ENCODE data around the gene GPS2.
"Not testable (repeated sequence)": the region's sequence is repeated elsewhere in the genome, so short reads cannot be mapped to it uniquely, and the experiment has no call there.

The GPS2 gene

GRCh38 chr17:7336240-7337175 lies 21.3 kb upstream of the GPS2 start, which contains the start of gene ACAP1:
ACAP1 (plus strand) TSS chr17:7336529; CDS start chr17:7336735, 206 bp downstream.
- no peak for DNase-seq

- DNase-seq: not testable (repeated sequence)
Observed at GRCh38 chr17:7335765-7336164, 20.6 kb upstream of the GPS2 start.

- DNase-seq: no peak
Observed at GRCh38 chr17:7334938-7335538, 19.9 kb upstream of the GPS2 start.

GRCh38 chr17:7332600-7333069 lies 17.5 kb upstream of the GPS2 start:
- not testable (repeated sequence) for DNase-seq

- DNase-seq: no peak
Observed at GRCh38 chr17:7332111-7332510, 17.0 kb upstream of the GPS2 start.

- no peak for DNase-seq
Observed at GRCh38 chr17:7330638-7331015, 15.5 kb upstream of the GPS2 start.

- peak; percentile 56 for DNase-seq
Observed at GRCh38 chr17:7329997-7330637, 15.0 kb upstream of the GPS2 start.

- DNase-seq: peak; percentile 98
Observed at GRCh38 chr17:7329374-7329996, 14.3 kb upstream of the GPS2 start.

- no peak for DNase-seq
Observed at GRCh38 chr17:7328840-7329373, 13.7 kb upstream of the GPS2 start, which contains the start of gene NEURL4. NEURL4 (minus strand) TSS chr17:7329335; CDS start chr17:7329312, 23 bp downstream.

GRCh38 chr17:7328009-7328408 lies 12.8 kb upstream of the GPS2 start:
- DNase-seq: no peak

- DNase-seq: no peak
Observed at GRCh38 chr17:7327501-7327900, 12.3 kb upstream of the GPS2 start.

GRCh38 chr17:7327056-7327455 lies 11.9 kb upstream of the GPS2 start:
- DNase-seq: no peak

GRCh38 chr17:7326186-7326585 lies 11.0 kb upstream of the GPS2 start:
- DNase-seq: no peak

- DNase-seq: no peak
Observed at GRCh38 chr17:7325031-7325528, 9.9 kb upstream of the GPS2 start.

- DNase-seq: no peak
Observed at GRCh38 chr17:7324438-7324779, 9.2 kb upstream of the GPS2 start.

GRCh38 chr17:7323731-7324437 lies 8.7 kb upstream of the GPS2 start:
- DNase-seq: no peak

GRCh38 chr17:7322520-7323194 lies 7.5 kb upstream of the GPS2 start:
- no peak for DNase-seq

GRCh38 chr17:7321466-7321865 lies 6.3 kb upstream of the GPS2 start:
- DNase-seq: no peak

GRCh38 chr17:7318121-7318860 lies 3.1 kb upstream of the GPS2 start:
- DNase-seq: no peak

- DNase-seq: no peak
Observed at GRCh38 chr17:7317161-7317803, 2.1 kb upstream of the GPS2 start.
